K562 (cell line): ENCODE measurements around the gene PREP. TPM values are rescaled to one million over a fixed set of nuclear protein-coding genes. Genes with fewer than 3 reads are reported as not detected.

Experiments used
- ATAC-seq: fragments of 200-7000 bp; cut with Tn5 transposase; 3 replicates; pipeline ENCODE4 v1.9.1; 2020; ENCODE audit warnings: moderate library complexity
- BruUV-seq: library from RNA; stranded (reverse); fragments of 400-500 nt; replicated peaks from 2 replicates; lab custom pipeline; 2021; lab: Mats Ljungman, UMichigan
- CTCF ChIA-PET: fragments of 300-600 bp; formaldehyde crosslinking; extraction: SDS; loops from one replicate; lab custom pipeline; 2021; ENCODE audit warnings: low intra/inter-chr PET ratio; lab: Yijun Ruan, JAX
- POLR2A ChIA-PET: fragments of 300-600, 350-650 bp; sonication (Branson Sonifier 250); formaldehyde crosslinking; extraction: SDS; loops from one replicate; lab custom pipeline; 2021; ENCODE audit warnings: antibody characterized with exemption, inconsistent platforms; lab: Yijun Ruan, JAX
- DNase-seq, 4 experiments: peaks; one replicate each; pipeline versions ENCODE4 v3.0.0 to v3.0.0-alpha.2; 2011 to 2018; ENCODE audit warnings: low spot score in 3 of 4, mixed read lengths in 3 of 4; ENCODE audit errors: extremely low read depth in 1 of 4
- FAIRE-seq: peaks from 2 replicates; lab custom pipeline; 2011; peaks lifted over from hg19 to GRCh38; lab: Jason Lieb, UNC
- H2AFZ ChIP-seq: 2 replicates; pipeline ENCODE4 v1.6.0; 2011; ENCODE audit warnings: low read depth, low read length, control low read depth, inconsistent platforms
- H3K27ac ChIP-seq: fragments of 200-600 bp; 3 replicates; pipeline ENCODE4 v1.8.0; 2011; ENCODE audit warnings: low read depth, mild to moderate bottlenecking, control low read depth, inconsistent platforms, low read length, moderate library complexity, mixed read lengths; ENCODE audit errors: extremely low read depth
- H3K27me3 ChIP-seq, 2 experiments: fragments of 300-600 bp in 1 of 2; 2 replicates in 1 of 2; 3 replicates in 1 of 2; pipeline versions ENCODE4 v1.6.0 to v1.8.0; 2011; ENCODE audit warnings: inconsistent platforms in 2 of 2, low read length in 2 of 2, mild to moderate bottlenecking in 1 of 2, mixed read lengths in 1 of 2, moderate library complexity in 1 of 2; ENCODE audit not compliant: control insufficient read depth in 2 of 2, insufficient read depth in 2 of 2
- H3K36me3 ChIP-seq: fragments of 300-600 bp; 3 replicates; pipeline ENCODE4 v1.8.0; 2011; ENCODE audit warnings: mild to moderate bottlenecking, low read length, inconsistent platforms; ENCODE audit not compliant: control insufficient read depth, insufficient read depth
- H3K4me1 ChIP-seq, 2 experiments: fragments of 200-600 bp in 1 of 2; replicated peaks in 1 of 2; 2 replicates in 1 of 2; 3 replicates in 1 of 2; pipeline versions ENCODE4 v1.5.1 to v1.8.0; 2011; ENCODE audit warnings: inconsistent platforms in 2 of 2, low read length in 2 of 2, mild to moderate bottlenecking in 1 of 2, mixed read lengths in 1 of 2, moderate library complexity in 1 of 2; ENCODE audit not compliant: control insufficient read depth in 2 of 2, insufficient read depth in 2 of 2
- H3K4me2 ChIP-seq: 2 replicates; pipeline ENCODE4 v1.6.1; 2011; ENCODE audit warnings: low read length, control low read depth, inconsistent platforms, mixed read lengths; ENCODE audit not compliant: insufficient read depth
- H3K4me3 ChIP-seq: fragments of 200-600 bp; sonication (generic), shearing (Covaris generic); 2 replicates; pipeline ENCODE4 v1.5.1; 2016; ENCODE audit warnings: control low read depth, inconsistent platforms
- H3K79me2 ChIP-seq: fragments of 200-600 bp; 3 replicates; pipeline ENCODE4 v1.8.0; 2011; ENCODE audit warnings: low read length, inconsistent platforms; ENCODE audit not compliant: control insufficient read depth, insufficient read depth
- H3K9ac ChIP-seq, 2 experiments: 2 replicates each; pipeline versions ENCODE4 v1.6.0 to v1.6.1; 2011; ENCODE audit warnings: low read depth in 2 of 2, low read length in 2 of 2, control low read depth in 1 of 2, inconsistent platforms in 1 of 2, mild to moderate bottlenecking in 1 of 2, mixed read lengths in 1 of 2; ENCODE audit not compliant: insufficient read depth in 1 of 2
- H3K9me1 ChIP-seq: one replicate; pipeline ENCODE4 v1.6.0; 2011; ENCODE audit warnings: inconsistent platforms, mild to moderate bottlenecking, low read length, moderate library complexity; ENCODE audit not compliant: control insufficient read depth, insufficient read depth
- H3K9me3 ChIP-seq: replicated peaks from 2 replicates; pipeline ENCODE4 v1.5.1; 2011; ENCODE audit warnings: low read depth, low read length, inconsistent platforms; ENCODE audit not compliant: control insufficient read depth, insufficient read depth
- H4K20me1 ChIP-seq: replicated peaks from 2 replicates; pipeline ENCODE4 v1.6.1; 2011; ENCODE audit warnings: low read length, inconsistent platforms, mixed read lengths; ENCODE audit not compliant: control insufficient read depth, insufficient read depth
- ARID1B ChIP-seq: fragments of 450-650 bp; IDR thresholded peaks from 2 replicates; pipeline ENCODE4 v1.6.1; 2016; ENCODE audit warnings: antibody characterized with exemption, mild to moderate bottlenecking, inconsistent platforms
- BMI1 ChIP-seq: fragments of 150-350 bp; IDR thresholded peaks from 2 replicates; pipeline ENCODE4 v1.6.1; 2014; ENCODE audit warnings: low read length
- ELF2 ChIP-seq: fragments of 250-450 bp; sonication (Bioruptor Pico); IDR thresholded peaks from 2 replicates; pipeline ENCODE4 v1.5.0; 2021; ENCODE audit warnings: mild to moderate bottlenecking
- ETV1 ChIP-seq: fragments of 450-650 bp; conservative IDR thresholded peaks from 2 replicates; pipeline ENCODE4 v1.6.1; 2016; ENCODE audit warnings: missing genetic modification characterization, control low read depth, low read depth, missing compliant biosample characterization
- FOXA1 ChIP-seq: fragments of 450-650 bp; IDR thresholded peaks from 2 replicates; pipeline ENCODE4 v1.6.1; 2016; ENCODE audit warnings: mild to moderate bottlenecking, borderline replicate concordance
- NR1H2 ChIP-seq: sonication (generic); formaldehyde crosslinking; IDR thresholded peaks from 2 replicates; pipeline ENCODE4 v1.4.0; 2020; ENCODE audit warnings: mild to moderate bottlenecking, missing genetic modification reagents
- POLR2AphosphoS5 ChIP-seq: IDR thresholded peaks from 2 replicates; pipeline ENCODE4 v1.6.1; 2011; ENCODE audit warnings: mild to moderate bottlenecking, low read depth, low read length, moderate library complexity; ENCODE audit not compliant: control insufficient read depth, insufficient read depth
- SMAD1 ChIP-seq: fragments of 150-350 bp; IDR thresholded peaks from 2 replicates; pipeline ENCODE4 v1.6.1; 2014; ENCODE audit warnings: low read length, low read depth; ENCODE audit not compliant: partially characterized antibody
- YY1 ChIP-seq, 3 experiments: IDR thresholded peaks; 2 replicates each; pipeline ENCODE4 v1.6.1; 2011; ENCODE audit warnings: low read length in 2 of 3, mild to moderate bottlenecking in 2 of 3, moderate library complexity in 2 of 3, borderline replicate concordance in 1 of 3, control low read depth in 1 of 3, low read depth in 1 of 3; ENCODE audit not compliant: insufficient read depth in 3 of 3, insufficient replicate concordance in 2 of 3, control insufficient read depth in 1 of 3, insufficient read length in 1 of 3; ENCODE audit errors: extremely low read depth in 1 of 3
- ZBED1 ChIP-seq: IDR thresholded peaks from 2 replicates; pipeline ENCODE4 v1.6.1; 2014
- WGBS: fragments of 100-300 bp; shearing (Covaris generic); methylation state at CpG from one replicate; pipeline ENCODE4 v1.1.6; 2016; ENCODE audit warnings: low coverage, mixed read lengths; ENCODE audit not compliant: insufficient coverage; ENCODE audit errors: missing lambda C conversion rate; 5-methylcytosine and 5-hydroxymethylcytosine counted together
- in situ Hi-C: fragments of 300-500 bp; cut with MboI; formaldehyde crosslinking; loops from 4 replicates; pipeline ENCODE4 v1.15.0; 2018; ENCODE audit warnings: inconsistent platforms, mixed read lengths
- intact Hi-C: fragments of 100-400 bp; cut with micrococcal nuclease; formaldehyde crosslinking; loops from 2 replicates; pipeline ENCODE4 v1.14.2; 2022
- polyA plus RNA-seq, 8 experiments: library from polyadenylated mRNA; depleted of rRNA in 4 of 8; stranded (reverse) in 5 of 8; unstranded in 3 of 8; fragments of >200 nt; fragmentation: Nextera tagmentation in 2 of 8; fragmentation: Illumina TruSeq in 1 of 8; extraction: Ambion mirVana in 2 of 8; extraction: Trizol in 1 of 8; gene quantifications; 2 replicates each; pipeline versions ENCODE4 v1.2.1 to v1.2.3, GENCODE V29; 2011 to 2014; ENCODE audit warnings: inconsistent platforms in 1 of 8, missing spikeins in 1 of 8
- total RNA-seq, 7 experiments: library from RNA; depleted of rRNA in 6 of 7; stranded (reverse); fragments of >200 nt in 6 of 7; fragmentation: Illumina TruSeq in 2 of 7; extraction: Trizol in 2 of 7; gene quantifications; 2 replicates each; pipeline versions ENCODE4 v1.2.1 to v1.2.3, GENCODE V29; 2011 to 2021; ENCODE audit warnings: low replicate concordance in 1 of 7
- TF ChIP-seq, protein P1 (sequence below): sonication (generic); formaldehyde crosslinking; IDR thresholded peaks from 2 replicates; pipeline ENCODE4 v1.8.0; 2023; ENCODE audit warnings: missing genetic modification reagents, mild to moderate bottlenecking, borderline replicate concordance
- TF ChIP-seq, protein P2 (sequence below): fragments of 250-450 bp; sonication (Bioruptor Pico); IDR thresholded peaks from 2 replicates; pipeline ENCODE4 v1.8.0; 2022; ENCODE audit warnings: inconsistent platforms
- TF ChIP-seq, protein P3 (sequence below), 2 experiments: fragments of 450-650 bp; IDR thresholded peaks; 2 replicates each; pipeline ENCODE4 v1.6.1; 2016

PREP gene
- total and polyA plus RNA-seq, 9 of the 15 experiments (the other 6 are each of a cell fraction or from before 2014, with no cell fraction given) = 14.1 to 60.8 (median 28.3) TPM

DNA sequence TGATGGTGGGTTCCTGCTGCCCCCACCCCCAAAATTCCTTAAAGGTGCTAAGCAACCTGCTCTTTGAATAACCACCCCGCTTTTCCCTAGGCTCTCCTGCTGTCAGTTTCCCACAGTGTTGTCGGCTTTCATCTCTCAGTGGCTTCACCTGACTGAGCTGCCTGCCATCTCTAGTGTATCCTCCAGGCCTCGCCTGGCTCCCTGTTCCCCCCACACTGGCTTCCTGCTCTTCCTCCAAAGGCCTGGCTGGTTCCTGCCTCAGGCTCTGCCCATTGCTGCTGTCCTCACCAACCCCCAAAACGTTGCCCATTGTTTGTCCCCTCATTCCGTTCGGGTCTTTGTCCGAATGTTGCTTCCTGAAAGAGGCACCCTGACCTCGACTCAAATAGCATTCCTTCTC is 129.3 kb downstream of the PREP start:
- CTCF ChIA-PET = no interaction called here
- no TSS peak for BruUV-seq
- ATAC-seq = no peak
- in situ Hi-C loops (no loop called here), intact Hi-C loops (no loop called here)
- H3K9me1 ChIP-seq = no peaks in the 10 kb centered on the region
- POLR2A ChIA-PET = interaction anchor here (0.7 kb wide), 1 partner anchor 346 kb away, joined by 4 read pairs; no protein-coding TSS in a partner anchor
- WGBS = 41% methylated on average over 8 of the region's 8 CpGs
- H3K27me3 ChIP-seq = no peaks in the 10 kb centered on the region
- peak overlapping the region in 1 of 2 experiments; percentile 48; a peak in 1 of 4 replicates for H3K9ac ChIP-seq
- TF ChIP-seq ETV1 (tag) = no peak
- TF ChIP-seq BMI1 = no peak
- TF ChIP-seq YY1 (IDR thresholded peaks at IDR 0.05; ENCODE audit: borderline replicate concordance in 1 of 3, control insufficient read depth in 1 of 3, extremely low read depth in 1 of 3, insufficient read depth in 3 of 3, insufficient read length in 1 of 3, insufficient replicate concordance in 2 of 3, low read depth in 1 of 3, low read length in 2 of 3) = no peak
- TF ChIP-seq POLR2AphosphoS5 = no peak
- TF ChIP-seq, protein P1, sequence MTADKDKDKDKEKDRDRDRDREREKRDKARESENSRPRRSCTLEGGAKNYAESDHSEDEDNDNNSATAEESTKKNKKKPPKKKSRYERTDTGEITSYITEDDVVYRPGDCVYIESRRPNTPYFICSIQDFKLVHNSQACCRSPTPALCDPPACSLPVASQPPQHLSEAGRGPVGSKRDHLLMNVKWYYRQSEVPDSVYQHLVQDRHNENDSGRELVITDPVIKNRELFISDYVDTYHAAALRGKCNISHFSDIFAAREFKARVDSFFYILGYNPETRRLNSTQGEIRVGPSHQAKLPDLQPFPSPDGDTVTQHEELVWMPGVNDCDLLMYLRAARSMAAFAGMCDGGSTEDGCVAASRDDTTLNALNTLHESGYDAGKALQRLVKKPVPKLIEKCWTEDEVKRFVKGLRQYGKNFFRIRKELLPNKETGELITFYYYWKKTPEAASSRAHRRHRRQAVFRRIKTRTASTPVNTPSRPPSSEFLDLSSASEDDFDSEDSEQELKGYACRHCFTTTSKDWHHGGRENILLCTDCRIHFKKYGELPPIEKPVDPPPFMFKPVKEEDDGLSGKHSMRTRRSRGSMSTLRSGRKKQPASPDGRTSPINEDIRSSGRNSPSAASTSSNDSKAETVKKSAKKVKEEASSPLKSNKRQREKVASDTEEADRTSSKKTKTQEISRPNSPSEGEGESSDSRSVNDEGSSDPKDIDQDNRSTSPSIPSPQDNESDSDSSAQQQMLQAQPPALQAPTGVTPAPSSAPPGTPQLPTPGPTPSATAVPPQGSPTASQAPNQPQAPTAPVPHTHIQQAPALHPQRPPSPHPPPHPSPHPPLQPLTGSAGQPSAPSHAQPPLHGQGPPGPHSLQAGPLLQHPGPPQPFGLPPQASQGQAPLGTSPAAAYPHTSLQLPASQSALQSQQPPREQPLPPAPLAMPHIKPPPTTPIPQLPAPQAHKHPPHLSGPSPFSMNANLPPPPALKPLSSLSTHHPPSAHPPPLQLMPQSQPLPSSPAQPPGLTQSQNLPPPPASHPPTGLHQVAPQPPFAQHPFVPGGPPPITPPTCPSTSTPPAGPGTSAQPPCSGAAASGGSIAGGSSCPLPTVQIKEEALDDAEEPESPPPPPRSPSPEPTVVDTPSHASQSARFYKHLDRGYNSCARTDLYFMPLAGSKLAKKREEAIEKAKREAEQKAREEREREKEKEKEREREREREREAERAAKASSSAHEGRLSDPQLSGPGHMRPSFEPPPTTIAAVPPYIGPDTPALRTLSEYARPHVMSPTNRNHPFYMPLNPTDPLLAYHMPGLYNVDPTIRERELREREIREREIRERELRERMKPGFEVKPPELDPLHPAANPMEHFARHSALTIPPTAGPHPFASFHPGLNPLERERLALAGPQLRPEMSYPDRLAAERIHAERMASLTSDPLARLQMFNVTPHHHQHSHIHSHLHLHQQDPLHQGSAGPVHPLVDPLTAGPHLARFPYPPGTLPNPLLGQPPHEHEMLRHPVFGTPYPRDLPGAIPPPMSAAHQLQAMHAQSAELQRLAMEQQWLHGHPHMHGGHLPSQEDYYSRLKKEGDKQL (CRISPR knock-in tag) = no peak
- TF ChIP-seq ELF2 (CRISPR knock-in tag) = no peak
- no peak for TF ChIP-seq SMAD1
- TF ChIP-seq, protein P2, sequence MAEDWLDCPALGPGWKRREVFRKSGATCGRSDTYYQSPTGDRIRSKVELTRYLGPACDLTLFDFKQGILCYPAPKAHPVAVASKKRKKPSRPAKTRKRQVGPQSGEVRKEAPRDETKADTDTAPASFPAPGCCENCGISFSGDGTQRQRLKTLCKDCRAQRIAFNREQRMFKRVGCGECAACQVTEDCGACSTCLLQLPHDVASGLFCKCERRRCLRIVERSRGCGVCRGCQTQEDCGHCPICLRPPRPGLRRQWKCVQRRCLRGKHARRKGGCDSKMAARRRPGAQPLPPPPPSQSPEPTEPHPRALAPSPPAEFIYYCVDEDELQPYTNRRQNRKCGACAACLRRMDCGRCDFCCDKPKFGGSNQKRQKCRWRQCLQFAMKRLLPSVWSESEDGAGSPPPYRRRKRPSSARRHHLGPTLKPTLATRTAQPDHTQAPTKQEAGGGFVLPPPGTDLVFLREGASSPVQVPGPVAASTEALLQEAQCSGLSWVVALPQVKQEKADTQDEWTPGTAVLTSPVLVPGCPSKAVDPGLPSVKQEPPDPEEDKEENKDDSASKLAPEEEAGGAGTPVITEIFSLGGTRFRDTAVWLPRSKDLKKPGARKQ (CRISPR knock-in tag) = no peak
- no peak for TF ChIP-seq ARID1B
- TF ChIP-seq, protein P3, sequence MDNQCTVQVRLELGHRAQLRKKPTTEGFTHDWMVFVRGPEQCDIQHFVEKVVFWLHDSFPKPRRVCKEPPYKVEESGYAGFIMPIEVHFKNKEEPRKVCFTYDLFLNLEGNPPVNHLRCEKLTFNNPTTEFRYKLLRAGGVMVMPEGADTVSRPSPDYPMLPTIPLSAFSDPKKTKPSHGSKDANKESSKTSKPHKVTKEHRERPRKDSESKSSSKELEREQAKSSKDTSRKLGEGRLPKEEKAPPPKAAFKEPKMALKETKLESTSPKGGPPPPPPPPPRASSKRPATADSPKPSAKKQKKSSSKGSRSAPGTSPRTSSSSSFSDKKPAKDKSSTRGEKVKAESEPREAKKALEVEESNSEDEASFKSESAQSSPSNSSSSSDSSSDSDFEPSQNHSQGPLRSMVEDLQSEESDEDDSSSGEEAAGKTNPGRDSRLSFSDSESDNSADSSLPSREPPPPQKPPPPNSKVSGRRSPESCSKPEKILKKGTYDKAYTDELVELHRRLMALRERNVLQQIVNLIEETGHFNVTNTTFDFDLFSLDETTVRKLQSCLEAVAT (IDR thresholded peaks at IDR 0.05) = no peak
- no peak for TF ChIP-seq ZBED1
- no peak for TF ChIP-seq NR1H2 (CRISPR knock-in tag)
- no peak for TF ChIP-seq FOXA1
- TF ChIP-seq, all 486 proteins: peak for 0
- FAIRE-seq (no peak), DNase-seq (no peak)
- peaks cover 0 to 6% of the 10 kb centered on the region in 2 experiments; a peak in 3 of 5 replicates for H3K4me1 ChIP-seq
- H2AFZ ChIP-seq = no peak overlapping the region
- no peak overlapping the region for H3K27ac ChIP-seq
- H3K36me3 ChIP-seq = peaks cover 18% of the 10 kb centered on the region; the same call in 2 of the 3 replicates
- no peaks in the 10 kb centered on the region for H3K9me3 ChIP-seq
- no peak overlapping the region for H3K4me2 ChIP-seq
- no peaks in the 10 kb centered on the region for H3K79me2 ChIP-seq
- no peaks in the 10 kb centered on the region for H4K20me1 ChIP-seq
- no peak overlapping the region for H3K4me3 ChIP-seq
